ENCODE data around the gene ASCL5. TPM values are rescaled to one million over a fixed set of nuclear protein-coding genes. Genes with fewer than 3 reads are reported as not detected.

The ASCL5 gene
- total and polyA plus RNA-seq, 4 donors = 0.01 to 0.25 (median 0.14) TPM; not detected in 1

- Histone ChIP-seq H3K4me3 (no peak overlapping the region), H3K9me3 (ENCODE audit: control insufficient read depth in 4 of 4, insufficient read depth in 3 of 4, low read length in 3 of 4) (no peaks in the 10 kb centered on the region), H3K27ac (ENCODE audit: low read depth in 1 of 2, low read length in 1 of 2) (no peak overlapping the region), H3K4me1 (ENCODE audit: control insufficient read depth in 5 of 5, insufficient read depth in 5 of 5, low read length in 5 of 5) (peaks cover 0 to 7% (median 0%) of the 10 kb centered on the region in 5 donors), H3K36me3 (ENCODE audit: control insufficient read depth in 4 of 4, insufficient read depth in 4 of 4, low read length in 4 of 4) (no peaks in the 10 kb centered on the region), H3K27me3 (ENCODE audit: control insufficient read depth in 3 of 3, insufficient read depth in 3 of 3, low read length in 2 of 3) (no peaks in the 10 kb centered on the region), H3K9ac (ENCODE audit: insufficient read depth in 1 of 2, low read length in 2 of 2) (no peak overlapping the region)
- ATAC-seq (ENCODE audit: insufficient read depth, low FRiP score) (no peak), DNase-seq (no peak)
- TF ChIP-seq CTCF (IDR thresholded peaks at IDR 0.05; ENCODE audit: control extremely low read depth, extremely low read depth) = no peak
- WGBS, 2 donors = 97 to 98% methylated on average over 3 of the region's 3 CpGs
Measured at GRCh38 chr1:201112926-201113325, 14.1 kb downstream of the ASCL5 start.

- peaks cover 0 to 7% (median 0%) of the 10 kb centered on the region in 5 donors for H3K4me1 ChIP-seq (ENCODE audit: control insufficient read depth in 5 of 5, insufficient read depth in 5 of 5, low read length in 5 of 5)
- H3K9ac ChIP-seq (ENCODE audit: insufficient read depth in 1 of 2, low read length in 2 of 2) = no peak within 1 kb of the TSS
- H3K27me3 ChIP-seq (ENCODE audit: control insufficient read depth in 3 of 3, insufficient read depth in 3 of 3, low read length in 2 of 3) = no peaks in the 10 kb centered on the region
- H3K9me3 ChIP-seq (ENCODE audit: control insufficient read depth in 4 of 4, insufficient read depth in 3 of 4, low read length in 3 of 4) = no peaks in the 10 kb centered on the region
- TF ChIP-seq CTCF (IDR thresholded peaks at IDR 0.05; ENCODE audit: control extremely low read depth, extremely low read depth) = no peak
- WGBS, 2 donors = 77 to 86% methylated on average over 9 of the region's 9 CpGs
- no peak for DNase-seq
- no peak within 1 kb of the TSS for H3K27ac ChIP-seq (ENCODE audit: low read depth in 1 of 2, low read length in 1 of 2)
- no peak for ATAC-seq (ENCODE audit: insufficient read depth, low FRiP score)
- H3K4me3 ChIP-seq = no peak within 1 kb of the TSS
- H3K36me3 ChIP-seq (ENCODE audit: control insufficient read depth in 4 of 4, insufficient read depth in 4 of 4, low read length in 4 of 4) = no peaks in the 10 kb centered on the region
Measured at GRCh38 chr1:201112173-201112731, 14.7 kb downstream of the ASCL5 start, which contains the start of gene CACNA1S. CACNA1S (minus strand) TSS chr1:201112426; CDS start chr1:201112339, 87 bp downstream.

- ATAC-seq (ENCODE audit: insufficient read depth, low FRiP score) (no peak), DNase-seq (no peak)
- Histone ChIP-seq H3K9ac (ENCODE audit: insufficient read depth in 1 of 2, low read length in 2 of 2) (no peak overlapping the region), H3K27ac (ENCODE audit: low read depth in 1 of 2, low read length in 1 of 2) (no peak overlapping the region), H3K4me1 (ENCODE audit: control insufficient read depth in 5 of 5, insufficient read depth in 5 of 5, low read length in 5 of 5) (peaks cover 0 to 7% (median 0%) of the 10 kb centered on the region in 5 donors), H3K9me3 (ENCODE audit: control insufficient read depth in 4 of 4, insufficient read depth in 3 of 4, low read length in 3 of 4) (no peaks in the 10 kb centered on the region), H3K36me3 (ENCODE audit: control insufficient read depth in 4 of 4, insufficient read depth in 4 of 4, low read length in 4 of 4) (no peaks in the 10 kb centered on the region), H3K4me3 (no peak overlapping the region), H3K27me3 (ENCODE audit: control insufficient read depth in 3 of 3, insufficient read depth in 3 of 3, low read length in 2 of 3) (no peaks in the 10 kb centered on the region)
- no peak for TF ChIP-seq CTCF (IDR thresholded peaks at IDR 0.05; ENCODE audit: control extremely low read depth, extremely low read depth)
- WGBS, 2 donors = 71 to 91% methylated on average over 3 of the region's 3 CpGs
Measured at GRCh38 chr1:201111672-201112071, 15.3 kb downstream of the ASCL5 start.

GRCh38 chr1:201111156-201111555 lies 15.8 kb downstream of the ASCL5 start:
- no peaks in the 10 kb centered on the region for H3K9me3 ChIP-seq (ENCODE audit: control insufficient read depth in 4 of 4, insufficient read depth in 3 of 4, low read length in 3 of 4)
- ATAC-seq (ENCODE audit: insufficient read depth, low FRiP score) = no peak
- DNase-seq = peak in 1 of 3 donors; percentile 30
- H3K27ac ChIP-seq (ENCODE audit: low read depth in 1 of 2, low read length in 1 of 2) = no peak overlapping the region
- H3K4me1 ChIP-seq (ENCODE audit: control insufficient read depth in 5 of 5, insufficient read depth in 5 of 5, low read length in 5 of 5) = peaks cover 0 to 7% (median 0%) of the 10 kb centered on the region in 5 donors
- no peaks in the 10 kb centered on the region for H3K36me3 ChIP-seq (ENCODE audit: control insufficient read depth in 4 of 4, insufficient read depth in 4 of 4, low read length in 4 of 4)
- H3K4me3 ChIP-seq = no peak overlapping the region
- TF ChIP-seq CTCF (IDR thresholded peaks at IDR 0.05; ENCODE audit: control extremely low read depth, extremely low read depth) = no peak
- H3K27me3 ChIP-seq (ENCODE audit: control insufficient read depth in 3 of 3, insufficient read depth in 3 of 3, low read length in 2 of 3) = no peaks in the 10 kb centered on the region
- H3K9ac ChIP-seq (ENCODE audit: insufficient read depth in 1 of 2, low read length in 2 of 2) = no peak overlapping the region
- 59 to 86% methylated on average over 7 of the region's 7 CpGs for WGBS, 2 donors

Data from lung (tissue), 12 donors.